ENCODE data around the gene SDC3.

SDC3 gene

DNA sequence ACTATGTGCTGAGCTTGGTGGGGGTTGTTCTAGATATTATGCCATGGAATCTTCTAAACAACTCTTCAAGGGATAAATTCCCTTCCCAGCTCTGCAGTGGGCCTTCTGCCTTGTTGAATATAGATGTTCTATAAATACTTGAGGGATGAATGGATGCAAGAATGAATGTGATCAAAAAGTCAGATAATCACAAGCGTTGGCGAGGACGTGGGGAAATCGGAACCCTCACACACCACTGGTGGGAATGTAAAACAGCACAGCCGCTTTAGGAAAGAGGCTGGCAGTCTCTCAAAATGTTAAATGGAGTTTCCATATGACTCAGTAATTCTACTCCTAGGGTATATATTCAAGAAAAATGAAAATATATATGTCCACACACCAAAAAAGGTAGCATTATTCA, 19.0 kb downstream of the SDC3 start:
- no peak for TF ChIP-seq JUND (IDR thresholded peaks at IDR 0.05; ENCODE audit: low read depth)
- in situ Hi-C loops (cut with HindIII; ENCODE audit: low pct_unique_long_range_greater_than_20kb, low sequenced_read_pairs) = no loop called here
- DNase-seq (ENCODE audit: low read depth in 1 of 2, low spot score in 1 of 2) = no peak

DNA sequence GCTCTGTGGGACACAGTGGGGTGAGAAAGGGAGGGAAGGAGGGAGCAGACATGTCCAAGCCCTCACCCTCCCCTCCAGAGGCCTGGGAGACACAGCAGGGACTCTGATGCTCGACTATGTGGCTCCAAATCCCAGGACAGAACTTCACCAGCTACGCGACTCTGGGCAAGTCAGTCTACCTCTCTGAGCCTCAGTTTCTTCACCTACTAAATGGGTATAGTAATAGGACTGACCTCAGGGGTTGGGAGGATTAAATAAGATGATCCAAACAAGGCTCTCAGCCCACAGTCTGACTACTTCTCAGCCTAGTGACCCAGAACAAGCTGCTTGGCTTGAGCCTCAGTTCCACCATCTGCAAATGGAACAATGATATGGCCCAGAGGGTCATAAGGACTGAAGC, 19.6 kb downstream of the SDC3 start:
- no peak for DNase-seq (ENCODE audit: low read depth in 1 of 2, low spot score in 1 of 2)
- in situ Hi-C loops (cut with HindIII; ENCODE audit: low pct_unique_long_range_greater_than_20kb, low sequenced_read_pairs) = no loop called here
- TF ChIP-seq JUND (IDR thresholded peaks at IDR 0.05; ENCODE audit: low read depth) = no peak

DNA sequence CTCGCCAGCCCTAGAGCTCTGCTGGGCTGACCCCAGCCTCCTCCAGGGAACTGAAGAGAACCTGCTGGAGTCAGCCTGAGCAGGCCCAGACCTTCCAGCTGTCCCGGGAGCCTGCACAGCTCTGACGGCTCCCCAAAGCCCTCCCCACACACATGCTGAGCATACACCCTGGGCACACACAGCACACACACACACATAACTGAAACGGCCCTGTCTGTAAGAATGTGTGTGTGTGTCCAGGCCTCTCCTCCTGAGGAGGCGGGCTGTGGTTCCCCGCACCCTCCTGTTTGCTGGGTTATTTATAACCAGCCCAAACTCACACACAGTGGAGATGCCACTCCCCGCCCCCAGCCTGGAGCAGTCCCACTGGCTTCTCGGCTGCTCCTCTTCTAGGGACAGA, 20.2 kb downstream of the SDC3 start:
- in situ Hi-C loops (cut with HindIII; ENCODE audit: low pct_unique_long_range_greater_than_20kb, low sequenced_read_pairs) = no loop called here
- no peak for TF ChIP-seq JUND (IDR thresholded peaks at IDR 0.05; ENCODE audit: low read depth)
- peak; percentile 16 to 70 for DNase-seq (ENCODE audit: low read depth in 1 of 2, low spot score in 1 of 2)

DNA sequence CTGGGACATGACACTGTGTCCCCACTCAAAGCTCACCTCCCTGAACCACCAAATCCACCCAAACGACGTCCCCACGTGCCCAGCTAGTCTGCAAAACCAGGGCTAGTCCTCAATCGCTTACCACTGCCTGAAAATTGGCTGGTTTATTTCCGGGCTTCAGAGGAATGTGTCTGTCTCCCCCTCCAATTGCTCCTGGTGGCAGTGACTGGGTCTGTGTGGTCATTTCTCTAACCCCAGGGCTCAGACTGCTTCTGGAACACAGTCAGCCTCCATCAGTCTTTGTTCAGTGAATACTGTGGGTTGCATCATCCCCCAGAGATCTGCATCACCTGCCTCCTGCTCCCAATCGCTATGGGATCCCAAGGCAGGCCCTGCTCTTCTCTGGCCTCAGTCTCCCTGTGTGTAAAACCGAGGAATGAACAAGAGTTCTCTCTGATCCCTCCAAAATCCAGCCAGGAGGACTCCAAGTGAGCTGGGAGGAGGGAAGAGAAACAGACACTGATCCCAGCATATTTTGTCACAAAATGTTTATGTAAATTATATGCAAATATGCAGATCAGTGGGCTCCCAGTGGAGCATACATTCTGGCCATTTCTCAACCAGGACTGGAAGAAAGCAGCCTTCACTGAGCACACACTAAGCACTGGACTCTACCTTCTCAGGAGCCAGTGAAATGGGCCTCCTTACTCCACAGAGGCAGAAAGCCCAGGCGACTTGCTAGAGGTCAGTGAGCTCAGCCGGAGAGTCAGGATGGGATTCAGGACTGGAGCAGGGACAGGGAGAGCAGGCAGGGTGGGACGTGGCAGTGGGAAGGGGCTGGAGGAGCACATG, 20.9 kb downstream of the SDC3 start:
- DNase-seq (ENCODE audit: low read depth in 1 of 2, low spot score in 1 of 2) = peak in 1 of 2 experiments; percentile 22
- no peak for TF ChIP-seq JUND (IDR thresholded peaks at IDR 0.05; ENCODE audit: low read depth)
- in situ Hi-C loops (cut with HindIII; ENCODE audit: low pct_unique_long_range_greater_than_20kb, low sequenced_read_pairs) = no loop called here

DNA sequence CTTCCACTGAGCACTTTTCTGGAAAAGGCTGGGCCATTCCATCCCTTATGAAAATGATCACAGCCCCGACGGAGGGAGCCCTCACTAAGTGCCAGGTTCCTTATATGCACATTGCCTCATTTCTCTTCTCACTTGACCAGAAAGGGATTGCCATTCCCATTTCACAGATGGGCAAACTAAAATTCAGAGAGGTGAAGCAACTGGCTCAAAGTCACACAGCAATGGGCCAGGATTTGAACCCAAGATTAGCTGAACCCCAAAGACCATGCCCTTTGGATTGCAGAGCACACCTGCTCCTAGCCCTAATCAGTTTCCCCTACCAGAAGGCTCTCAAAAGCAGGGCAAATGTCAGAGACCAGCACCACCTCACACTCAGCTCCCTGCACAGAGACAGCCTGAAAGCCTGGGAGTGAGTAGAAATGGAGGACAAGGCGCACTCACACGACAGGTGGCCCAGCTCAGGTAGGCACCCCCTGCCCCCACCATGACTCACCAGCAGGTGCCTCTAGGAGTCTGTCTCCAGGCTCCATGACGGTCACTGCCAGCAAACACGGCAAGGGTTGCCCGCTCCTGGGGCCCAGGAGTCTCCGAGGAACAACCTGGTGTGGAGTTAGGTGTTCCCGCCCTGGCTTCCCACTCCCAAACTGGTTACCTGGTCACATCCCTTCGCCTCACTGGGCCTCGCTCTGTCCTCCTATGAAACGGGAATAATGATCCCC, 21.7 kb downstream of the SDC3 start:
- in situ Hi-C loops (cut with HindIII; ENCODE audit: low pct_unique_long_range_greater_than_20kb, low sequenced_read_pairs) = no loop called here

DNA sequence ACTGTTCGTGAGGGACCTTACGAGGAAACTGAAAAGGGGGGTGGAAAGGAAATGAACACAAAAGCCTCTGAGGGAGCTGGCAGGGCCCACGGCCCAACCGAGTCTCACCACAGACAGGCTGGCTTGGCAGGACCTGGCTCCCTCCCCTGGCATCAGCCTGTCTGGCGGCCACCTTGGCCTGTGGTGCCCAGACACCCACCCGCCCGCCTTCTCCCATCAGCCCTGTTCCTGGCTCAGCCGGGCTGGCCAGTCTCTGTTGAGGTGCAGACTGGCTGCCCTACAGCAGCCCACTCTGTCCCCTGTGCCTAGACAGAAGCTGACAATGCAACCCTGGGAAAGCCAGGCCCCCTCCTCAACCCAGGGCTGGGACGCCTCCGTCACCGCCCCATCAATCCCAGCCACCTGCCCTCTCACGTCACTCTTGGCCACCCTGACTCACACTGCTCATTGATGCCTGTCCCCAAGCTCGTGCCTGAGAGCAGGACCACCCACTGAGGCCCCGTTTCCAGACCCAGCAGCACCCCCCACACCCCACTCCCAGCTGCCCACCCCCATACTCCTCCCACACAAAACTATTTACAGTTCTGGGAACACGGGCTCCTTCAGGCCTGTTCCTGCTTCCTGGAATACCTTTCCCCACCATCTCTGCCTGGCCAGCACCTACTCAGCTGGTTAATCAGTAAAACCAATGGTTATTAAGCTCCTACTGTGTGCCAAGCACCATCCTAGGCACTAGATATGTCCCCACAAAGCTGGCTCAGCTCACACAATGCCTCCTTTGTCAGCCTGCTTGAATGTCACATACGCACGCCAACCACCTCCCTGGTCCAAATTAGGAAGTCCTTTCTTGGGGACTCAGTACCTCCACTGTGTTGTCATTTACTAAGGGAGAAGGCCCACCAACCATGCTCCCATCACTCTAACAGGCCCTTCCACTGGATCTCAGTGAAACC, 22.7 kb downstream of the SDC3 start:
- in situ Hi-C loops (cut with HindIII; ENCODE audit: low pct_unique_long_range_greater_than_20kb, low sequenced_read_pairs) = no loop called here
- no peak for TF ChIP-seq JUND (IDR thresholded peaks at IDR 0.05; ENCODE audit: low read depth)
- no peak for DNase-seq (ENCODE audit: low read depth in 1 of 2, low spot score in 1 of 2)

More for the DNA sequence above, 21.7 kb downstream of the SDC3 start:
- TF ChIP-seq JUND (IDR thresholded peaks at IDR 0.05; ENCODE audit: low read depth) = no peak
- DNase-seq (ENCODE audit: low read depth in 1 of 2, low spot score in 1 of 2) = no peak

DNA sequence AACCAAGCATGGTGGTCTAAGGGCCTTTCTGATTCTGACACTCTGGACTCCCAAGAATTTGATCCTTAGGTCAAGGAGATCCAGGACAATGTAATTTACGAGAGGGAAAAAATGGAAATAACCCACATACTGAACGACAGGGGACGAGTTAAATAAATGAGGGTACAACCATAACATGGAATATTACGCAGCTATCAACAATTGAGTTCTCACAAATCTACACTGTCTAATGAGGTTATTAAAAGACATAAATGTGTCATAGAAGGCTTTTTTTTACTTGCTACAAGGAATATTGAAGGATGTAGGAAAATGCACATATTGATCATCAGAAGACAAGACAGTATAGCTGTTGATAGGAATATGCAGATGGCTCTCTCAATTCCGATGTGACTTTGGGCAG, 23.8 kb downstream of the SDC3 start:
- TF ChIP-seq JUND (IDR thresholded peaks at IDR 0.05; ENCODE audit: low read depth) = no peak
- DNase-seq (ENCODE audit: low read depth in 1 of 2, low spot score in 1 of 2) = no peak
- in situ Hi-C loops (cut with HindIII; ENCODE audit: low pct_unique_long_range_greater_than_20kb, low sequenced_read_pairs) = no loop called here

DNA sequence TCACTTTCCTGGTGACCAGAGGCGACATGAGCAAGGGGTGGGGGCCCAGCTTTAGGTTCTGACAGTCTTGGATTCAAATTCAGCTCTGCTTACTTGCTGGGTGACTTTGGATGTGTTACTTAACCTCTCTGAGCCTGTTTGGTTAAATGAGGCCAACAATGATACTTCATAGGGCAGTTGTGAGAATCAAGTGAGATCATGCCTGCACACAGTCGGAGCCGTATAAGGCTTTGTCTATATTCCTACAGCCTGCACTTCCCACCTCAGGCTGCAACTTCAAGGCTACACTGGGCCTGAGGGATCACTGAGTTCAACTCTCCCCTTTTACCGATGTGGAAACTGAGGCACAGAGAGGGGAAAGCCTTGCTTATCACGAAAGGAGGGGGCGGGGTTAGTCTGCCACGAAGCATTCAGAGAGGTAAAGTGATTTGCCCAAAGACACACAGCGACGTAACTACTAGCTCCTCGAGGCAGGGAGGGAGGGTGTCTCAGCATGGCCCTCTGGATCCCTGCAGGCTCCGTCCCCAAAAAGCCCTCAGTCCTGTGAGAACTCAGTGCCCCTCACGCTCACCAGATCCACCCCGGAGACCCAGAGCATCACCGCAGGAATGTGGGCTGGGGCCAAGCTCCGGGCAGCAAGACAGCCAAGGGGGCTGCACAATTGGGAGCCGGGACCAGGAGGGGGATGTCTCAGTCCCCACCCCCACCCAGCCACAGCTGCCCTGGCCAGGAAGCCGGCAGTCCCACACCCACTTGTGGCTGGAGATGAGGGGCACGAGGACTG, 25.0 kb downstream of the SDC3 start:
- TF ChIP-seq JUND (IDR thresholded peaks at IDR 0.05; ENCODE audit: low read depth) = no peak
- in situ Hi-C loops (cut with HindIII; ENCODE audit: low pct_unique_long_range_greater_than_20kb, low sequenced_read_pairs) = no loop called here
- DNase-seq (ENCODE audit: low read depth in 1 of 2, low spot score in 1 of 2) = no peak

DNA sequence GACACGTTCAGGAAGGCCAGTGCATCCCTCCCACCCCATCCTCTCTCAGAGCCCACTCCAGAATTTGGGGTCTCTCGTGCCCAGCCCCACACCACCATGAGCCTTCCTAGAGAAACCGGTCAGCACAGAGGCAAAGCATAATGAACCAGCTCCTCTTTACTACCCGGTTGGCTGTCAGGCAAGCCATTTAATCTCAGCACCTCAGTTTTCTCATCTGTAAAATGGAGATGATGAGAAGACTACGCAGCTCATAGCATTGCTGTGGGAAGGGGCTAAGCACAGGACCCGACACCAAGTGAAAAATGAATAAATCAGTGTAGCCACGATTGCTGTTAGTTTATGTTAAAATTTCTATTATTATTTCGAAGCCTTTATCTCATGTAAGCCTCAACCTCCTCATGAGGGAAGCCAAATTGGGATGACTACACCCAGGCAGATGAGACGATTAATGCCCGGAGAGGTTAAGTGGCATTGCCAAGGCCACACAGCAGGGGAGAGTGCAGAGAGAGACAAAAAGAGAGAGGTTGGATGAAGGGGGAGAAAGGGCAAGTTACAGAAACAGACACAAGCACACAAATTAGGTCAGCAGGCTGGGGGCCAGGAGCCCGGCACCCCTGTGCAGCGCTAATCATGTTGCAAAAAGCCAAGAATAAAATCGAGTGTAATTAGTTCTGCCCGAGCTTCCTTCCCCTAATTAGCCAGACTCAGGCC, 25.7 kb downstream of the SDC3 start:
- no peak for DNase-seq (ENCODE audit: low read depth in 1 of 2, low spot score in 1 of 2)
- no peak for TF ChIP-seq JUND (IDR thresholded peaks at IDR 0.05; ENCODE audit: low read depth)
- in situ Hi-C loops (cut with HindIII; ENCODE audit: low pct_unique_long_range_greater_than_20kb, low sequenced_read_pairs) = no loop called here

DNA sequence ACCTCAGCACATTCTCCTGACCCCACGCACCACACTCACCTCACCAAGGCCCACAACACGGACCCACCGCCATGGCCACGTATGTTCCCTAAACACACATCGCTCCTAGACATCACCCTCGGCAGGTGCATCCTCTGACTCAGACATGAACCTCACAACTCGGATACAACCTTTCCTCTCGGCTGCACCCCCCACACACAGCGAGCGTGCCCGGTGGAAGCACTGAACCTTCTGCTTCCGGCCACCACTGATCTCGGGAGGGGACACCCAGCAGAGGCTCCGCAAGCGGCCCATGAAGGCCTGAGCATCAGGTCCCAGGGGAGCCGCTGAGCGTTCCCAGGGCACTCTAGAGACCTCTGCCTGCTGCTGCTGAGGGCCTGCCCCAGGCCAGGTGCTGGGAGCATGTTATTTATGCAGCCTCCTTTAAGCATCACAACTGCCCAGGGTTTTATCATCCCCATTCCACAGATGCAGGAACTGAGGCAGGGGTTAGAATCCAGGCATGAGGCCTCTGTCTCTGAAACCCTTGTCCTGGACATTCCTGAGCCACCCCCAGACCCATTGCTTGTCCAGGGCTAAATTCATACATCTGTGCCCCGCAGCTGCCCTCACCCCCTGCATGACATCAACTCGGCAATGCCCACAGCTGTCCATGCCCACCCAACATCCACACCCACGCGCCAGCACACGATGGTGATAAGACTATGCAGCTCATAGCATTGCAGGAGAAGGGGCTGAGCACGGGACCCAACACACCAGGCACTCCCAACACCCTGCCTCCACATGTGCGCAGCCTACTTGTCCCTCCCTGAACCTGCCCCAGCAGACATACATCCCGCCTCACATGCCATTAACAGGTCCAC, 27.0 kb downstream of the SDC3 start:
- DNase-seq (ENCODE audit: low read depth in 1 of 2, low spot score in 1 of 2) = no peak
- in situ Hi-C loops (cut with HindIII; ENCODE audit: low pct_unique_long_range_greater_than_20kb, low sequenced_read_pairs) = no loop called here
- TF ChIP-seq JUND (IDR thresholded peaks at IDR 0.05; ENCODE audit: low read depth) = no peak
